D721Med (cell line): ENCODE data around the gene SLC8B1.

Experiments
- DNase-seq: peaks from one replicate; pipeline ENCODE4 v3.0.0; 2011; ENCODE audit warnings: low spot score; ENCODE audit not compliant: insufficient read length
- FAIRE-seq: peaks from 2 replicates; lab custom pipeline; 2011; peaks lifted over from hg19 to GRCh38; lab: Jason Lieb, UNC
- TF ChIP-seq, protein P1 (sequence below): IDR thresholded peaks from 2 replicates; pipeline ENCODE4 v1.5.1; 2012; ENCODE audit warnings: mild to moderate bottlenecking, control low read depth; ENCODE audit not compliant: insufficient read depth; ENCODE audit errors: missing control alignments

The SLC8B1 gene

GRCh38 chr12:113351089-113351488 lies 16.2 kb upstream of the SLC8B1 start:
- no peak for DNase-seq
- TF ChIP-seq, protein P1, sequence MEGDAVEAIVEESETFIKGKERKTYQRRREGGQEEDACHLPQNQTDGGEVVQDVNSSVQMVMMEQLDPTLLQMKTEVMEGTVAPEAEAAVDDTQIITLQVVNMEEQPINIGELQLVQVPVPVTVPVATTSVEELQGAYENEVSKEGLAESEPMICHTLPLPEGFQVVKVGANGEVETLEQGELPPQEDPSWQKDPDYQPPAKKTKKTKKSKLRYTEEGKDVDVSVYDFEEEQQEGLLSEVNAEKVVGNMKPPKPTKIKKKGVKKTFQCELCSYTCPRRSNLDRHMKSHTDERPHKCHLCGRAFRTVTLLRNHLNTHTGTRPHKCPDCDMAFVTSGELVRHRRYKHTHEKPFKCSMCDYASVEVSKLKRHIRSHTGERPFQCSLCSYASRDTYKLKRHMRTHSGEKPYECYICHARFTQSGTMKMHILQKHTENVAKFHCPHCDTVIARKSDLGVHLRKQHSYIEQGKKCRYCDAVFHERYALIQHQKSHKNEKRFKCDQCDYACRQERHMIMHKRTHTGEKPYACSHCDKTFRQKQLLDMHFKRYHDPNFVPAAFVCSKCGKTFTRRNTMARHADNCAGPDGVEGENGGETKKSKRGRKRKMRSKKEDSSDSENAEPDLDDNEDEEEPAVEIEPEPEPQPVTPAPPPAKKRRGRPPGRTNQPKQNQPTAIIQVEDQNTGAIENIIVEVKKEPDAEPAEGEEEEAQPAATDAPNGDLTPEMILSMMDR, result no peak
- no peak for FAIRE-seq

DNA sequence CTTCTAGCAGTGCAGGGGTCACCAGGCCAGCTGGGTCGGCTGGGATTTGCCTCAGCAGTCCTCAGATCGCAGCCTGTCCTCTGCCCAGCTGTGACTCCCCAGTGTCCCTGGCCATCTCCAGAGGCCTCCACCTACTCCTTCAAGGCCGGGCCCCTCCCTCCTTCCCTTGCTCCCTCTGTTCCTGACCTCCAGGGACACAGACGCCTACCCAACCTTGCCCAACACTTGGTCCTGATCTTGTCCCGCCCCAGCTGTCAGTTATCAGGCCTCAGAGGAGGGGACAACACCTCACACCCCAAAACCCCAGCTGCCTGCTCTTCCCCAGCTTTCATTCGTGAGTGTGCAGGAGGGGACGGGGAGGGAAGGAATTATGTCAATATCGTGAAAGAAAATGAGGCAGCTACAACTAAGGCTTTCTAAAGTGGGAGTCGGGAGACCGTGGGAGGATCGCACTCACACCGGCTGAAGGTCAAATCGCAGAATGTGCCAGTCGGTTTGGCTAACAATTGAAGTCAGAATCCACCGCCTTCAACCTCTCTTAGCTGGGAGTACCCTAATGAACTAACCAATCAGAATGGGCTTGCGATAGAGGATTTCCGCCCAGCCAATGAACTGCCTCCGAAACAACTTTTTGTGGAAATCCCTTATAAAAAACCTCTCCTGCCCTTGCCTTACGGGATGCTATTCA lies 14.1 kb upstream of the SLC8B1 start:
- DNase-seq, result no peak
- no peak for FAIRE-seq
- TF ChIP-seq, protein P1, result no peak

DNA sequence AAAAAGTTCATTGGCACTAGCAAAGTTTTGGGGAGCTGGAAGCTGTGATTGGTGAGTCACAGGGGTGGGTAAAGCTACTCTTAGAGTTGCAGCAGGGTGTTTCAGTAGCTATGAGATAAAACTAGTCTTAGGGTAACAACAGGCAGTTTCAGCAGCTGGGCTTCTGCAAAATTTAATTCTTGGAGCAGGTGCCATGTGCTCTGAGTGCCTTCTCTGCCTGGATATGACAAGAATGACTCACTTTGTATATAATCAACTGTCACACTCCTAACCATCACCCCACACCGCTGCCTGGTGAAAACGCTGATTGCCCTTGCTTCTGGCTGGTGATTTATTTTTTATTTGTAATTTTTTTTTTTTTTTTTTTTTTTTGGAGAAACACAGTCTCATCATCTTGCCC lies 13.0 kb upstream of the SLC8B1 start:
- no peak for FAIRE-seq
- DNase-seq, result no peak
- TF ChIP-seq, protein P1, result no peak

GRCh38 chr12:113347107-113347506 lies 12.2 kb upstream of the SLC8B1 start:
- FAIRE-seq, result no peak
- no peak for DNase-seq
- TF ChIP-seq, protein P1, result no peak

DNA sequence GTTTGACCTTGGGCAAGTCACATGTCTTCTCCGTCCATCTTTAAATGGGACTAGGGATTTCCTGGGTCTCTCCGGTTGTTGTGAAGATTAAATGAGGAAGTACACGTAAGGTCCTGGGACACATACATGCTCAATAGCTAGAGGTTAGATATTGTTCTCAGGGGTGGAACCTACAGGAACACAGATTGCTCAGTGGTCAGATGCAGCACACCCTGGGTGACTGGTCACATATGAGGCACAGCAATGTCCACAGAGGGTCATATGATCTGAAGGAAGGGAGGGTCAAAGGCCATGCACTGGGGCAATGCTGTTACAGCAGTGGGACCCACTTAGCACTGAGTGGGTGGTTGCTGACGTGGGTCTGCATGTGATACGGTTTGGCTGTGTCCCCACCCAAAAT lies 11.4 kb upstream of the SLC8B1 start:
- TF ChIP-seq, protein P1, result no peak
- no peak for FAIRE-seq
- DNase-seq, result no peak

DNA sequence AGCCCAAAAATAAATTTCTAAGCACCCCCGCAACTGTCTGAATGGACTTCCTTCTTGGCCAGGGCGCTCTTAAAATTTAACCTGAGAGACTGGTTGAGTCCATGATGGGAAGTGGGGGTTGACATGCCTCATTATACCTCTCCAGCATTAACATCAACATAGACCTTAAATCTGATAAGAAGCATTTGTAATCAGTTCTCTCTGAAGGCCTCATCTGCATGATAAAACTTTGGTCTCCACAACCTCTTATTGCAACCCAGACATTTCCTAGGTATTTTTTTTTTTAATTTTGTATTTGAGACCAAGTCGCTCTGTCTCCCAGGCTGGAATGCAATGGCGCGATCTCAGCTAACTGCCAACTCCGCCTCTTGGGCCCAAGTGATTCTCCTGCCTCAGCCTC lies 10.4 kb upstream of the SLC8B1 start:
- FAIRE-seq (no peak), DNase-seq (no peak)
- TF ChIP-seq, protein P1, result no peak

DNA sequence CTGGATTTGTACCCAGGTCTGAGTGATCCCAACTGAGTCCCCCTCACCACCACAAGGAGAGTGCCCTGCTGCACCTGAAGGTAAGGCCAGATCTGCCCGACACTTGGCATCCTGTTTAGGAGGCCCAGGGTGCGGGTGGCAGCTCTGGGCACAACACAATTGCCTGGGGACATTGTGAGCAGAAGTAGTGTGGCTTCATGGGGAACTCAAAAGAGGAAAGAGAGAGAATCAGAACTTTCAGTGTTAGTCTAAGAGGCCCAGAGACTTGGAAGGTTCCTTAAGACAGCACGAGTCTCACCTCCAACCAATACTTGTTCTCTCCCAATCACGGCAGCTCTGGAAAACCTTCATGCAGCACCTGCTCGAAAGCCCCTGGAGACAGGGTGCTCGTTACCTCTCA lies 6.6 kb upstream of the SLC8B1 start:
- TF ChIP-seq, protein P1, result no peak

More for the DNA sequence above, 6.6 kb upstream of the SLC8B1 start:
- FAIRE-seq (no peak), DNase-seq (no peak)
